GM18520 (cell line): ENCODE results near the gene TDRD9.
"Not testable (repeated sequence)": the region's sequence is repeated elsewhere in the genome, so short reads cannot be mapped to it uniquely, and the experiment has no call there.

Experiments used
- ATAC-seq: cut with Tn5 transposase; IDR thresholded peaks from one replicate; pipeline ENCODE4 v1.9.1; 2021; ENCODE audit not compliant: unreplicated experiment

The TDRD9 gene

GRCh38 chr14:103923863-103924262 lies 4.4 kb upstream of the TDRD9 start:
- no peak for ATAC-seq

- no peak for ATAC-seq
Observed at GRCh38 chr14:103925316-103925715, 2.9 kb upstream of the TDRD9 start.

DNA sequence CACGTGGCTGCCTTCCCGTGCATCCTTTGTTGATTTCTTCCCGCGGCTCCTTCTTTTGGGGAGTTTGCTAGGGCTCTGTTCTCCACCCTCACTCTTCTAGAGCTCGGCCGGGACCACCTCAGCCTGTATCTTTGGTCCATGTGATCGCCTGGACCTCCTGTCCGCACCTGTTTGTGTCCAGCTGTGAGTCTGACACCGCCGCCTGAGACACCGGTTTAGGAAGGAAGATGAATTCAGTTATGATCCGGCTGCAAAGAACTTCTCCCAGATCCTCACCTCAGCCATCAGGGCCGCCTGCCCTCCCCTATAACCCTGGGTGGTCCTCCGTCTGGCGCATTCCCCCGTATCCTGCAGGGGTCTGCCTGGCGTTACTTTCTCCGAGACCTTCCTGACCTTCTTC lies 690 bp upstream of the TDRD9 start:
- ATAC-seq = no peak

- ATAC-seq = no peak
Observed at GRCh38 chr14:103930051-103930604, 1.9 kb downstream of the TDRD9 start.

GRCh38 chr14:103931422-103931821 lies 3.2 kb downstream of the TDRD9 start:
- ATAC-seq = no peak

- ATAC-seq = no peak
Observed at GRCh38 chr14:103932791-103933490, 4.7 kb downstream of the TDRD9 start.

- ATAC-seq = no peak
Observed at GRCh38 chr14:103935102-103935501, 6.8 kb downstream of the TDRD9 start.

- ATAC-seq = no peak
Observed at GRCh38 chr14:103941462-103941861, 13.2 kb downstream of the TDRD9 start.

DNA sequence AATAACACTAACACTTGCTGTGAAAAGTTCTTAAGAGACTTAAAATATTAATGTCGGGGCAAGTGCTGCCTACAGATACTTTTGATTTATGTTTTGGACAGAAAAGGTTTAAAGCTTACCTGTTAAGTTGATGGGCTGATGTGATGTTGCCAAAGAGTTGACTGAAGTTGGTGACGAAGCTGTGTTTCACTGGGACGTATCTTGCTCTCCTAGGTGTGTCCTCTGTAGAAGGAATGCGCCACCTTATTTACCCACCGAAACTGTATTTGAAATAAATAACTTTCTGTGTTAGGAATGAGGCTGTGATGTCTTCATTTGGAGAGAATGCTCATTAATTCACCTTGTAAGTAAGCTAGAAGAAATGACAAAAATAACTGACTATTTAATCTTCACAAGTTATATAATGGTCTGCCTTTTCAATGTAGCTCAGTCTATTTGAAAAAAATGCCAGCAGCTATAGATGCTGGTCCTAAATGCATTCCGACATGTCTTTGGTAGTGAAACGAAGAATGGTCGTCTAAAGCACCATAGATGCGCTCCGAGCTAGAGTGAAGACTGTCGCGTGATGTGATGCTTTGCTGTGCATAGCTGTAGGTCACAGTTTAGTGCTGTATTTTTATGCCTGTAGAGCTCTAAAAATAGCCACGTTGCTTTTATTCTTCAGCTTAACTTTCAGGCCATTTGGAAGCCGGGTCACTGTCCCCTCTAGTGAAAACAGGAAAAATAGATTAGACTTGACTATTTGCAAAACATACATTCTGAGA lies 13.9 kb downstream of the TDRD9 start, which contains the start of gene RD3L:
Gene RD3L (minus strand): TSS at position 557 of the 764 bp plus-strand sequence. CDS start 834 bp downstream, outside the sequence.
- ATAC-seq = no peak

DNA sequence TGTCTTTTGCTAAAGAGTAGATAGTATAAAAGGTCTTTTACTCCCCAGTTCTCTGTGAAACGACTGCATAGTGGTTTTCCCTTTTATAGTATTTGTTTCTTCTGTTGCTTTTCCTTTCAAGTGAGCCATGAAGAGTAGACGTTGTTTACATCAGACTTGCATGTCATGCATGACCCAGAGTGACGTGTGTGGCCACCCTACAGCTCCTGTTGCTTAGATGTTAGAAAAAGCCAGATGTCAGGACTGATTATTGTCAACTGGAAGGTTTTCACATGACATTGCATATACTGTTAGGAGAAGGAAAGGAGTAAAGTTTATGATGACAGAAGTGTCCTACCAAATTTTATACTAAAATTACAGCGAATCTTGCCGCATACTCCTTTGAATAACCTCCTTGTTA lies 15.4 kb downstream of the TDRD9 start:
- ATAC-seq = no peak

GRCh38 chr14:103946975-103947374 lies 18.7 kb downstream of the TDRD9 start:
- ATAC-seq = no peak

DNA sequence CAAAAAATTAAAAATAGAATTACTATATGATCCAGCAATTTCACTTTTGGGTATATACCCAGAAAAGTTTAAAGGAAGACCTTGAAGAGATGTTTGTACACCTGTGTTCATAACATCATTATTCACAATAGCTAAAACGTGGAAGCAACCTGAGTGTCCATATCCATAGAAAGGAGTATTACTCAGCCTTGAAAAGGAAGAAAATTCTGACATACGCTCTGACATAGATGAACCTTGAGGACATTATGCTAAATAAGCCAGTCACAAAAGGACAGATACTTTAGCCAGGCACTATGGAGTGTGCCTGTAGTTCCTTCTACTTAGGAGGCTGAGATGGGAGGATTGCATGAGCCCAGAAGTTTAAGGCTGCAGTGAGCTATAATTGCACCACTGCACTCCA lies 20.2 kb downstream of the TDRD9 start:
- ATAC-seq = no peak

DNA sequence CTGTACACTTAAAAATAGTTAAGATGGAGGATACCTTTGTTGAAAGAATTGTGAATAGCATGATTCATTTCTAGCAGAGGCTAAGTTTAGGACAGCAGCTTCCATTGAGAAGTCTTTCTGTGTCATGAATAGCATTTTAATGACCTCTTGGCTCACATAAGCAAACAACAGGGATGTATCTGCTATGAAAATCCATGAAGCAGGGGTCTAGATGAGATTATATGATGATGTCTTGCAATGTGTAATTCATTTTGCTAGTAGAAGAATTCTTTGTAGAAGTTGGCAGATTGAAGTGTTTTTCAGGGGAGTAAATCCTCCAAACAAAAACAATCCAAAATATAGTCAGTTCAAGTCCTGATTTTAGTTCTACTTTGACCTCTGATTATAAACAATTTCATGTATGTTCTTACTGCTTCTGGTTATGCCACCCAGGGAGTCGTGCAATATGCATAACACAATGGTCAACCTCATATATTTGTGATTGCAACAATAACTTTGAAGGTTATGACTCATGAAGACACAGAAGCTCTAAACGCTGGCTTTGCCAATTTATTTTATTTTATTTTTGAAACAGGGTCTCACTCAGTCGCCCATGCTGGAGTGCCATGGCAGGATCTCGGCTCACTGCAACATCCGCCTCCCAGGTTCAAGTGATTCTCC lies 21.0 kb downstream of the TDRD9 start:
- ATAC-seq = no peak

DNA sequence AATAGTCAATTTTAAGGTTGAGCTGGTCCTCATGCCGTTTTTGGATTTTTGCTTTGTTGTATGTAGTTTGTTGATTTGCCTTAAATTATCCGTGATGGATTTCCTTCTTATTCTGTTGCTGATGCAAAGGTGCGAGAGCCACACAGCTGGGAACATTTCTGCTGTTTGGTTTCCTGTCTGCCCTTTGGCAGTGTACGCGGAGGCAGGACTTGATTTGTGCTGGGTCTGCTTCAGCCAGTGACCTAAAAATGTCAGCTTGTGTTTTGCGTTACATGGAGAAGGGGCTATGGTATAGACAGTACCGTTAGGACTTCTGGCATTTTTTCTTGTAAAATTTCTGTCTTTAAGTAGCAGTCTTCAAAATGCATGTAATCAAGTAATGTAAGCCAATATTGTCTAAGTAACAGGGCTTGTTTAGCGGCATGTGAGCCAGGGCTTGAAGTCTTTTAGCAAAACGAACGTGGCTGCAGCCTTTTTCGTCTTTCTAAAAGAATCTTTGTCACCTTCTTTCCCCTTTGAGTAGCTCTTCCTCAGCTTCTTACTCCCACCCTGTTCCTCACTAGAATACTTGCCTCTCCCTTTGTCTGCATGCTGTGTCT lies 32.3 kb downstream of the TDRD9 start:
- ATAC-seq = no peak

- no peak for ATAC-seq
Observed at GRCh38 chr14:103961928-103962578, 33.8 kb downstream of the TDRD9 start.

DNA sequence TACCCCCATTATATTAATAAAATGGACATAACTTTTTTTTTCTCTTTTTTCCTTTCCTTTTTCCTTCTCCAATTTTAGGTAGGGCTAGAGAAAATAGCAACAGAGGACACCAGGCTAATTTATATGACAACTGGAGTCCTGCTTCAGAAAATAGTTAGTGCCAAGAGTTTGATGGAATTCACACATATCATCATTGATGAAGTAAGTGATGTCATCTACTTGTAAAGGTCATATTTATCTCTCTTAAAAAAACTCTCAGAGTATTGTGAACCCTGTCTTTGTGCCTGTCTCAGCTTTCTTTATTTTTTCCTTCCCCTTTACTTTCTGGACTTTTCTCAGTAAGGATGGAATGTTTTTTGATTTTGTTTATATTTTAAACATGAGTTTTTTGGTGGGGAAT lies 38.4 kb downstream of the TDRD9 start:
- ATAC-seq = no peak

DNA sequence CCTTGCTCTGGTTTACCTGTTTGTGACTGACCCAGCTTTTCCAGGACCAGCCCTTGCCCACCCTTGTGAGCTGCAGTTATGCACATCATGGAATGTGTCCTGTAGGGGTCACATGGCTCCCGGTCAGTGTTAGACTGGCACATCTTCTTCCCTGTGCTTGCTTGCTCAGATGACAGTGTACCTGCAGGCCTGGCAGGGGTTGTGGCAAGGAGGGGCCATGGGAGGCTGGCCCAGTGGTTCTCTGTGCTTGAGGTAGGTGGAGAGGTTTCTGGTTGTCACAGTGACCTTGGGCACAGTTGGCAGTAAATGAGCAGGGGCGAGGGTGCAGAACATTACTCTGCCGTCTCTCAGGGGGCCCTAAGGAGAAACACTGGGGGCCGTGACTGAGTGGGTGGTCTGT lies 41.7 kb downstream of the TDRD9 start:
- ATAC-seq = no peak

GRCh38 chr14:103973354-103973753 lies 45.1 kb downstream of the TDRD9 start:
- ATAC-seq = no peak

DNA sequence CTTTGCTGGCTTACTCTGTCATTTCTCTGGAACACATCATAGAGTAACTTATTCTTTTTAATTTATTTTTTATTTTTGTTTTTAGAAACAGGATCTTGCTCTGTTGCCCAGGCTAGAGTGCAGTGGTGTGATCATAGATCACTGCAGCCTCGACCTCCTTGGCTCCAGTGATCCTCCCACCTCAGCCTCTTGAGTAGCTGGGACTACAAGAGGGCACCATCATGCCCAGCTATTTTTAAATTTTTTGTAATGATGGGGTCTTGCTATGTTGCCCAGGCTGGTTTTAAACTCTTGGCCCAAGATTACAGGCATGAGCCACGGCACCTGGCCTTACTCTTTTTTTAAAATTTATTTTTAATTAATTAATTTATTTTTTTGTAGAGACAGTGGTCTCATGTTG lies 46.3 kb downstream of the TDRD9 start:
- no peak for ATAC-seq

DNA sequence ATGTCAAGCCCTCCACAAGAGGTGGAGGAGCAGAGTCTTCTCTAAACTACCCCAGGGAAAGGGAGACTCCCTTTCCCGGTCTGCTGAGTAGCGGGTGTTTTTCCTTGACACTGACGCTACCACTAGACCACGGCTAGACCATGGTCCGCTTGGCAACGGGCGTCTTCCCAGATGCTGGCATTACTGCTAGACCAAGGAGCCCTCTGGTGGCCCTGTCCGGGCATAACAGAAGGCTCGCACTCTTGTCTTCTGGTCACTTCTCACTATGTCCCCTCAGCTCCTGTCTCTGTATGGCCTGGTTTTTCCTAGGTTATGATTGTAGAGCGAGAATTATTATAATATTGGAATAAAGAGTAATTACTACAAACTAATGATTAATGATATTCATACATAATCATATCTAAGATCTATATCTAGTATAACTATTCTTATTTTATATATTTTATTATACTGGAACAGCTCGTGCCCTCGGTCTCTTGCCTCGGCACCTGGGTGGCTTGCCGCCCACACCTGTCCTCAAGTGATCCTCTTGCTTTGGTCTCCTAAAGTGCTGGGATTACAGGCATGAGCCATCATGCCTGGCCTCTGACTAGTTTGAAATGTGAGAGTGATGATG lies 52.5 kb downstream of the TDRD9 start:
- ATAC-seq = not testable (repeated sequence)
